OCI-LY3 (cell line): Measurements from ENCODE around the gene AFAP1L1.
A peak's percentile ranks its signal among the peaks of the same experiment; 100 is the strongest.

Source experiments
- H2AFZ ChIP-seq: fragments of 200-600, 300-600 bp; shearing (Covaris generic); 2 replicates; pipeline ENCODE4 v1.6.0; 2014; ENCODE audit warnings: antibody characterized with exemption, low read depth, low read length
- H3K27ac ChIP-seq: fragments of 200-600, 300-600 bp; sonication (generic); 2 replicates; pipeline ENCODE4 v1.5.1; 2014; ENCODE audit warnings: mild to moderate bottlenecking, low read length, moderate library complexity, mixed read lengths
- H3K27me3 ChIP-seq: fragments of 200-600, 300-600 bp; sonication (generic); 2 replicates; pipeline ENCODE4 v1.6.1; 2014; ENCODE audit warnings: low read depth, low read length, mixed read lengths
- H3K36me3 ChIP-seq: fragments of 200-600, 300-600 bp; sonication (generic); replicated peaks from 2 replicates; pipeline ENCODE3; 2014; ENCODE audit warnings: low read depth, low read length, mixed read lengths
- H3K4me1 ChIP-seq: fragments of 300-600, 200-600 bp; sonication (generic); 2 replicates; pipeline ENCODE4 v1.6.1; 2014; ENCODE audit warnings: low read length, mixed read lengths
- H3K4me2 ChIP-seq: fragments of 200-600, 300-600 bp; sonication (generic); 2 replicates; pipeline ENCODE4 v1.6.1; 2014; ENCODE audit warnings: low read length, mixed read lengths
- H3K4me3 ChIP-seq: fragments of 300-600, 200-600 bp; sonication (generic); 2 replicates; pipeline ENCODE4 v1.5.1; 2014; ENCODE audit warnings: antibody characterized with exemption, mild to moderate bottlenecking, low read length, moderate library complexity
- H3K79me2 ChIP-seq: fragments of 300-600, 200-600 bp; shearing (Covaris generic); 2 replicates; pipeline ENCODE4 v1.6.1; 2014; ENCODE audit warnings: mild to moderate bottlenecking, low read length, mixed read lengths
- H3K9ac ChIP-seq: fragments of 300-600, 200-600 bp; shearing (Covaris generic); 2 replicates; pipeline ENCODE4 v1.6.0; 2014; ENCODE audit warnings: mild to moderate bottlenecking, low read length, moderate library complexity
- H3K9me3 ChIP-seq: fragments of 200-600, 300-600 bp; shearing (Covaris generic); 2 replicates; pipeline ENCODE4 v1.6.1; 2014; ENCODE audit warnings: low read length, mixed read lengths; ENCODE audit not compliant: insufficient read depth
- H4K20me1 ChIP-seq: fragments of 200-600, 300-600 bp; sonication (generic); 2 replicates; pipeline ENCODE4 v1.6.1; 2016; ENCODE audit warnings: low read length, mixed read lengths; ENCODE audit not compliant: insufficient read depth
- CTCF ChIP-seq: fragments of 200-600, 300-600 bp; sonication (generic); IDR thresholded peaks from 2 replicates; pipeline ENCODE4 v1.5.1; 2014; ENCODE audit warnings: antibody characterized with exemption, low read length, low read depth
- EZH2phosphoT487 ChIP-seq: fragments of 200-600 bp; shearing (Covaris generic); IDR thresholded peaks from 2 replicates; pipeline ENCODE4 v1.6.1; 2018; ENCODE audit warnings: antibody characterized with exemption, mixed run types, low read depth

AFAP1L1 gene

DNA sequence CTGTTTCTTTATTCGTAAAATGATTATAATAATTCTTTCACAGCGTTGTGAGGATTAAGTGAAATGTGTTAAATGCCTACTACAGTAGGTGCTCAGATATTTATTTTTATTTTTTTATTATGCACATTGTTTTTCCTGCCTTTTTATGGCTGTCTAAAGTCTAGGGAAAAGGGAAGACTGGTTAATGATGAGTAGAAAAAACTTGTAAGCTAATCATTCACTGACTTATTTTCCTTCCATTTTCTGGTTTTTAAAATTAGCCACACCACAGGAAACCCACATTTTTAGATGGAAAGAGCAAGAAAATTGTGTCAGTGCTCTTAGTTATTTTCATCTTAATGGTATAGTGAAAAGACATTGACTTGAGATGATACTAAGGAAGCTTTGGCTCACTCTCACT, 82.3 kb downstream of the AFAP1L1 start:
- Histone ChIP-seq H3K79me2 (peaks cover 20% of the 10 kb centered on the region), H4K20me1 (no peaks in the 10 kb centered on the region), H3K4me1 (peaks cover 9% of the 10 kb centered on the region; the same call in 1 of the 2 replicates), H3K27me3 (no peaks in the 10 kb centered on the region), H3K9me3 (no peaks in the 10 kb centered on the region), H3K4me3 (no peak overlapping the region), H3K4me2 (no peak overlapping the region), H3K9ac (no peak overlapping the region), H3K27ac (no peak overlapping the region), H2AFZ (no peak overlapping the region), H3K36me3 (peaks cover 40% of the 10 kb centered on the region)
- no peak for TF ChIP-seq CTCF
- TF ChIP-seq EZH2phosphoT487: no peak

DNA sequence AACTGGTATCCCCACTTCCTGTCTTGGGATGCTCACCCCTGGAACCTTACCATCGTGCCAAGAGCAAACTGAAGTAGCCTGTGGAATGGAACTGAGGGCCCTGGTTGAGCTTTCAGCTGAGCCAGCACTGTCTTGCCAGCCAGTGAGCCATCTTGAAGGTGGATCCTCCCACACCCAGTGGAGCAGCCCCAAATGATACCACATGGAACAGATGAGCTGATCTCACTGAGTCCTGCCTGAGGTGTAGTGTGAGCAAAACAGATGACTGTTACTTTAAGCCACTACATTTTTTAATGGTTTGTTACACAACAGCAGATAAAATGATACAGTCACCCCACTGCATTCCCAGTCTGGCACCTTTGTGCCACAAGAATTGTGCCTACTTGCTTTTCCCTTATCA, 84.0 kb downstream of the AFAP1L1 start:
- Histone ChIP-seq H4K20me1 (no peaks in the 10 kb centered on the region), H3K9me3 (no peaks in the 10 kb centered on the region), H2AFZ (no peak overlapping the region), H3K36me3 (peaks cover 26% of the 10 kb centered on the region), H3K4me1 (peaks cover 11% of the 10 kb centered on the region; the same call in 1 of the 2 replicates), H3K4me3 (no peak overlapping the region), H3K27ac (no peak overlapping the region), H3K27me3 (no peaks in the 10 kb centered on the region), H3K4me2 (no peak overlapping the region), H3K9ac (no peak overlapping the region), H3K79me2 (peaks cover 16% of the 10 kb centered on the region)
- no peak for TF ChIP-seq EZH2phosphoT487
- no peak for TF ChIP-seq CTCF

- peaks cover 21% of the 10 kb centered on the region for H3K36me3 ChIP-seq
- H3K9me3 ChIP-seq: no peaks in the 10 kb centered on the region
- H3K27me3 ChIP-seq: no peaks in the 10 kb centered on the region
- no peak overlapping the region for H3K4me2 ChIP-seq
- H3K4me3 ChIP-seq: no peak overlapping the region
- H3K4me1 ChIP-seq: peaks cover 11% of the 10 kb centered on the region; the same call in 1 of the 2 replicates
- no peak overlapping the region for H3K27ac ChIP-seq
- H3K79me2 ChIP-seq: peaks cover 13% of the 10 kb centered on the region
- no peaks in the 10 kb centered on the region for H4K20me1 ChIP-seq
- TF ChIP-seq CTCF: no peak
- TF ChIP-seq EZH2phosphoT487: no peak
- no peak overlapping the region for H3K9ac ChIP-seq
- no peak overlapping the region for H2AFZ ChIP-seq
Observed at GRCh38 chr5:149356391-149356790, 84.7 kb downstream of the AFAP1L1 start.

GRCh38 chr5:149357370-149358293, 86.0 kb downstream of the AFAP1L1 start, which contains the start of gene PCYOX1L:
Gene PCYOX1L (plus strand): TSS chr5:149358046. CDS start chr5:149358069, 23 bp downstream.
- Histone ChIP-seq H3K27ac (peak within 1 kb of the TSS; percentile 25; the same call in 1 of the 2 replicates), H3K79me2 (peaks cover 13% of the 10 kb centered on the region), H3K9ac (peak within 1 kb of the TSS; percentile 84), H3K36me3 (peaks cover 12% of the 10 kb centered on the region), H2AFZ (peak within 1 kb of the TSS; percentile 75; the same call in 1 of the 2 replicates), H4K20me1 (no peaks in the 10 kb centered on the region), H3K9me3 (no peaks in the 10 kb centered on the region), H3K4me3 (peak within 1 kb of the TSS; percentile 93), H3K27me3 (no peaks in the 10 kb centered on the region), H3K4me1 (peaks cover 11% of the 10 kb centered on the region; the same call in 1 of the 2 replicates), H3K4me2 (peak within 1 kb of the TSS; percentile 80)
- TF ChIP-seq EZH2phosphoT487: no peak
- no peak for TF ChIP-seq CTCF
